HG03460 (cell line): ENCODE measurements around the gene CHMP1A.
A peak's percentile ranks its signal among the peaks of the same experiment; 100 is the strongest.
"Not testable (repeated sequence)": the region's sequence is repeated elsewhere in the genome, so short reads cannot be mapped to it uniquely, and the experiment has no call there.

ENCODE experiments used
- ATAC-seq: cut with Tn5 transposase; IDR thresholded peaks from one replicate; pipeline ENCODE4 v1.9.1; 2021; ENCODE audit not compliant: unreplicated experiment

CHMP1A gene

GRCh38 chr16:89661215-89661614 lies 3.7 kb upstream of the CHMP1A start:
- no peak for ATAC-seq

DNA sequence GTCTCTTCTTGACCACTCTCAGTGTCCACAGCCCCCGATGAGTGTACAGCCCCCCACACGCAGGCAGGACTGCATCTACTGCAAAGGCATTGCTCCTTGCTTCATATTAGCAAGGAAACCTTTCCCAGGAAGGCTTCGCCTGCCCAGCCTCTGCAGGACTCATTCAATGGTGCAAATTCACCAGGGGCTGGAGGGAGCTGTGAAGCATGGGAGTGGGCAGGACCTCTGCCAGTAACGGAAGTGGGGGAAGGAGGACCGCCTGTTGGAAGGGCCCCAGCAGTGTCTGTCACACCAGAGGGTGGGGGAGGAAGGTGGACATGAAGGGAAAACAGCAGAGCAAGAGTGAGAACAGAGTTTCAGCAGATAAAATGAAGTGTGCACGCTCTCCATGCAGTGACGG lies 2.6 kb upstream of the CHMP1A start:
- ATAC-seq = no peak

DNA sequence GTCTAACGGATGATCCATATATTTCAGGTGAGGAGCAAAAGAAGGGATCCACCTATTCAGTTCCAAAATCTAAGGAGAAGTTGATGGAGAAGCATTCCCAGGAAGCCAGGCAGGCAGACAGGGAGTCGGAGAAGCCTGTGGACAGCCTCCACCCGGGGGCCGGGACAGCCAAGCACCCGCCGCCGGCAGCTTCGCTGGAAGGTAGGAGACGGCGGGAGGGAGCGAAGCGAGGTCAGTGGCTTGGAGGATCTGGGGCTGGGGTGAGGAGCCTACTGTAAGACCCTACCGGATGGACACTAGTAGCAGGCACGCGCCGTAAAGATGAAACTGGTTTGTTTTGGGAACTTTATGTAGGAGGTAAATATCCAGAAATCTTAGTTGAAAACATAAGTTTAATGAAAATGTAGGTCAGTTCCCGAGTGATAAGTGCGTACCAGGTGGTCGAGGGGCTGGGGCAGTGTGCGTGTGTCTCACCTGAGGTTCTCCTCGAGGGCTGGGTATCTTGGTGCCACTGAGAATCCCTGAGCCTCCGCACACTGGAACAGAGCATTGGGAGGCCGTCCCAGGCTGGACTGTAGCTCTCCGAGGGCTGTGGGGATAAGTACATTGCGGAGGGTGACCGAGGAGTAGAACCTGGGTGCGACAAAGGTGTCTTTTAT lies 842 bp upstream of the CHMP1A start:
- ATAC-seq = peak; percentile 14

DNA sequence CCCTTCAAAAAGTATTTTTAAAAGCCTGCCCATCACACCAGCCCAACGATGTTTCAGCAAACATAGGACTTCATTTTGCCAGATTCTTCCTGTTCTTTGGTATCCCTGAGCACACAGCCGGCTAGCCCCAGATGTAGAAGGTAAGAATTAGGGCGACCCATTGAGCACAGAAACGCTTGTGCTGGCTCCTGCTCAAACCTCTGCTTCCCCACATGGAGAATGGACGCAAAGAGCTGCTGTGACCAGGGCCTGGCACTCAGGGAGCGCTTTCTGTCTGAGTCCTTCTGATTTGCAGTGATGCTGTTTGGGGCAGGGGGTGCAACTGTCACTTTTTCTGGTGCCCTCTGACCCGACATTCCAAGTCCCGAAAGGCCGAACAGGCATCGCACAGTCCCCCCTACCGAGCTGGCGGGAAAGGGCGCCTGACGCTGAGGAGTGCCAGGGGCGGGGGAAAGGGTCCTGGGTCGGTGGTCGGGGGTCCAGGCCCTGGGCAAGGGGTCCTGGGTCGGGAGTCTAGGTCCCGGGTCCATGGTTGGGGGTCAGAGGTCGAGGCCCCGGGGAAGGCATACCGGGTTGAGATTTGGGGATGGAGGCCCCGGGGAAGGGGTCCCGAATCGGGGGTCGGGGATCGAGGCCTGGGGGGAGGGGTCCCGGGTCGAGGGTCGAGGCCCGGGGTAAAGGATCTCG lies 930 bp downstream of the CHMP1A start:
- no peak for ATAC-seq

DNA sequence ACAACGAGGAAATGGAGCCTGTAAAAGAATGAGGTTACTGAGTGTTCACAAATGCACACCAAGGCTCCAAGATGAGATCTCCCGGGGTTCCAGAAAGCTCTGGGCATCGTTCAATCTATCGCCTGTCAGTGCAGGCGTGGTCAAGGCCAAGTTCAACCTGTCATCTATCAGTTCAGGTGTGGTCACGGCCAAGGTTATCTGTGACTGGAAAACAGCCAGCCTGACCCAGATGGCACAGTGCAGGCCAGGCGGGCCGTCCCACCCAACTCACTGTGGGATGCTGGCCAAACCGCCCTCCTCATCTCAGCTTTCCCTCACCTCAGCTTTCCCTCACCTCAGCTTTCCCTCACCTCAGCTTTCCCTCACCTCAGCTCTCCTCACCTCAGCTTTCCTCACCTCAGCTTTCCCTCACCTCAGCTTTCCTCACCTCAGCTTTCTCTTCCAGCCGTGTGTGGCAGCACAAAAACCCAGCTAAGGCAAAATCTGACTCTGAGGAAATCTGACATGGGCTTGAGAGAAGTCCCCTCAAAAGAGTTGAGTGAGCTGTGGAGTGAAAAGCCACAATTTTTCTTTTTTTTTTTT lies 2.4 kb downstream of the CHMP1A start:
- no peak for ATAC-seq

GRCh38 chr16:89653656-89654295 lies 3.7 kb downstream of the CHMP1A start:
- no peak for ATAC-seq

DNA sequence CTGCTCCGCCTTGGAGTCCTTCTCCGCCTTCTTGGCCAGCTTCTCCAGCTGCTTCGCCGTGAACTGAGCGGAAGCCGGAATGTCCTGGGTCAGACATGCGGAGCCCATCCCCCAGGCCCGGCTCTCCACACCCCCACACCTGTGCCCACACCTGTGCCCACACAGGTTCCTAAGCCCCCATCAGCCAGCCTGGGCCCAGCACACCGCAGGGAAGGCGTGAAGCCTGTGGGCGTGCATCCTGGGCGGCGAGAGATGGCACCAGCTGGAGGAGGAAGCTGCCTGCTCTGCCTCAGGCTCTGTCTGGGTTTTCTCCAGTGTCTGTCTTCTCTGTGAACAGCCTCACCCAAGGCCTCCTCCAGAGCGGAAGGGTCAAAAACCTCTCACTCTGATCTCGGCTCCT lies 5.9 kb downstream of the CHMP1A start:
- no peak for ATAC-seq

GRCh38 chr16:89646906-89647305 lies 10.6 kb downstream of the CHMP1A start:
- no peak for ATAC-seq

DNA sequence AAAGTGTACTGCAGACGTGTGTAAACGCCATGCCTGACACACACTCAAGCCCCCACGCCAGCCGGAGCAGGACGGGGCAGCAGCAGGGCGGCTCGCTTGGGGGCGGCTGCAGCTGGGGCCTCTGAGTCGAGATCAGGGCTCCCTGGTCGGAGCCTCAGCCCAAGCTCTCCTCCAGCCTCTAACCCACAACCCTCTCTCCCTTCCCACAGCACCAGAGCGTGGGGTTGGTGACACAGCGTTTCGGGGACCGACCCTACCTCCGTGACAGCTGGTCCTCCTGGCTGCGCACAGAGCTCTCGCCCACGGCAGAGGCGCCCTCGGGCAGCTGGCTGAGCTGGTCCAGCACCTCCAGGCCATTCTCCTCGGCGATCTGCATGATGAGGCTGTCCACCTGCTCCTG lies 11.2 kb downstream of the CHMP1A start:
- no peak for ATAC-seq

DNA sequence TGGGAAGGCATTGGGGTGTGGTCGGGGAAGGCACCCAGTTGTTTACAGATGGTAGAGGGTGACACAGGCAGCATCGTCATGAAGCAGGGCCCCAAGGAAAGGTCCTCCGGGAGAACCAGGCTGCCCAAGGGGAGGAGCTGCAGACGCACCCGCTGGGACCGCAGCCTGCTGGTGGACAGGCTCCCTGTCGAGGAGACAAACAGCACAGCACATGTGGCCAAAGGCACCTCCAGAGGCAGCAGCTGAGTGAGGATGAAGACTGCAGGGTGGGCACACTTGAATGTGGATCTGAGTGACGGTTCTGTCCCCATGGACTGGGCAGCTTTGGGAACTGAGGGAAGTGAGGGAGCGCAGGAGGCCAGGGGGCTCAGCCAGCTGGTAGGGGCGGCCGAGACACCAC lies 12.4 kb downstream of the CHMP1A start:
- ATAC-seq = no peak

DNA sequence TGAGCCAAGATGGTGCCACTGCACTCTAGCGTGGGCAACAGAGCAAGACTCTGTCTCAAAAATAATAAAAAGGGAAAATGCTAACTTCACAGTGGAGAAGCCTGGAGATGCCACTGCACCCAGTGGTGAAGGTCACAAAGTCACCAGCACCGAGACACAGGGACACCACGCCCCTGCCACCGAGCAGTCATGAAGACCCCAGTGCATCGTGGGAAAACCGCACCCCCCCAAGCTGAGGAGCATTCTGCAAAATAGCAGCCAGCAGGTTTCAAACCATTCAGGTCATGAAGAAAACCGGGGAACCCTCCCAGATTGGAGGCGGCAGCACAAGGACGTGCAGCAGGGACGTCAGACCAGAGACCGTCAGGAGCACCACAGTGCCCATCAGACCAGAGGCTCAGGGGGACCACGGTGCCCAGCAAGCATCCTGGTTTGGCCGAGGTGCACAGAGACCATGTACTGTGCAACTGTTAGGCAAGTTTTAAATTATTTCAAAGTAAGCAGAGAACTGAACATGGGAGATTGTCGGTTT lies 13.7 kb downstream of the CHMP1A start:
- ATAC-seq = no peak

DNA sequence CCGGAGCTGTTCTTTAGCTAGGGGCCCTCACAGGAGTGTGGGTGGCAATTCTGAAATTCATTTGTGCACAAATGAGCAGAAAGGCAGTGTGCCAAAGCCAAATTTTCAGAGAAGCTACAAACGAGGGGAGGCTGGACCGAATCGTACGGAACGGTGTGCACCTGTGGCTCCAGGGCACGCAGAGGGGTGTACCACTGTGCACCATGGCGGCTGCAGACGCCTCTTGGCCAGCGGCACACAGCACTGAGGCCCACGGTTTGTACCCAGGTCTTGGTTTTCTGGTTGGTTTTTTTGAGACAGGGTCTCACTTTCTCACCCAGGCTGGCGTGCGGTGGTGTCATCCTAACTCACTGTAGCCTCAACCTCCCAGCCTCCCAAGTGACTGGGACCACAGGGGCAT lies 14.9 kb downstream of the CHMP1A start:
- no peak for ATAC-seq

DNA sequence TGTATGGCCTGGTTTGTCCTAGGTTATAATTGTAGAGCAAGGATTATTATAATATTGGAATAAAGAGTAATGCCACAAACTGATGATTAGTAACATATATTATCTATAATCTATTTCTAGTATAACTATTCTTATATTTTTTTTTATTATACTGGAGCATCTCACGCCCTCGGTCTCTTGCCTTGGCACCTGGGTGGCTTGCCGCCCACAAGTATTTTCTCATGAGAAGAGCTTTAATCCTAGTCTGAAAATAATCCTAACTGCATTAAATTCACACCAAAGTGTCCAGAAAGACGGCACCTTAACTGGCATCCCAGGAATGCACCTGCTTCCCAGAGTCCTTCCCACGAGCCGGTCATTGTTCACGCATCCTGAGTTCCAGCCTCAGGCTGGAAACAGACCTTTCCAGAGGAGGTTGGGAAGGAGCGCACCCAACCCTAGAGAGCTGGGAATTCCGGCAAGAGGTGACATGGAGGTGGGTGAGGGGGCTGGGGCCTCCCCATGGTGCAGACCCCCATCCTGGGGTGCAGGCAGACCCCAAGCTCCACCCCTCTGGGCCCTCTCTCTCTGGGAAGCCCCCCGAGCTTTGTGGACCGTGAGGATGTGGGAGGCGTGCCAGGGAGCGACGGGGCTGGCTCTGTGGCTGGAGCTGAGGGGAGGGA lies 15.9 kb downstream of the CHMP1A start:
- ATAC-seq = no peak

- ATAC-seq = no peak
Observed at GRCh38 chr16:89639385-89639784, 18.1 kb downstream of the CHMP1A start.

GRCh38 chr16:89638455-89638854 lies 19.1 kb downstream of the CHMP1A start:
- ATAC-seq = no peak

GRCh38 chr16:89637379-89637778 lies 20.1 kb downstream of the CHMP1A start:
- ATAC-seq = no peak

GRCh38 chr16:89636663-89637062 lies 20.8 kb downstream of the CHMP1A start:
- ATAC-seq = no peak

DNA sequence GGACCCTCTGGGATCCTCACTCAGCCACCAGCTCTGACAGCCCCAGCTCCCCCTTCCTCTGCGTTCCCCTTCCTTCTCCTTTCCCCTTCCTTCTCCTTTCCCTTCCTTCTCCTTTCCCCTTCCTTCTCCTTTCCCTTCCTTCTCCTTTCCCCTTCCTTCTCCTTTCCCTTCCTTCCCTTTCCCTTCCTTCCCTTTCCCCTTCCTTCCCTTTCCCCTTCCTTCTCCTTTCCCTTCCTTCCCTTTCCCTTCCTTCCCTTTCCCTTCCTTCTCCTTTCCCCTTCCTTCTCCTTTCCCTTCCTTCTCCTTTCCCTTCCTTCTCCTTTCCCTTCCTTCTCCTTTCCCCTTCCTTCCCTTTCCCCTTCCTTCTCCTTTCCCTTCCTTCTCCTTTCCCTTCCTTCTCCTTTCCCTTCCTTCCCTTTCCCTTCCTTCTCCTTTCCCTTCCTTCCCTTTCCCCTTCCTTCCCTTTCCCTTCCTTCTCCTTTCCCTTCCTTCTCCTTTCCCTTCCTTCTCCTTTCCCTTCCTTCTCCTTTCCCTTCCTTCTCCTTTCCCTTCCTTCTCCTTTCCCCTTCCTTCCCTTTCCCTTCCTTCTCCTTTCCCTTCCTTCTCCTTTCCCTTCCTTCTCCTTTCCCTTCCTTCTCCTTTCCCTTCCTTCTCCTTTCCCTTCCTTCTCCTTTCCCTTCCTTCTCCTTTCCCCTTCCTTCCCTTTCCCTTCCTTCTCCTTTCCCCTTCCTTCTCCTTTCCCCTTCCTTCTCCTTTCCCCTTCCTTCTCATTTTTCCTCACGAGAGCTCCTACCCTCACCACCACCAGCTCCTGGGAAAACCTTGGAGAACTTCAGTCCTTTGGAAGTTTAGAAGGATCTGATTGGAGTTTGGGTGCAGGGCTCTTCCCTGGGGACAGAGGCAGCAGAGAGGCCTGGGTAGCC lies 22.8 kb downstream of the CHMP1A start:
- not testable (repeated sequence) for ATAC-seq

DNA sequence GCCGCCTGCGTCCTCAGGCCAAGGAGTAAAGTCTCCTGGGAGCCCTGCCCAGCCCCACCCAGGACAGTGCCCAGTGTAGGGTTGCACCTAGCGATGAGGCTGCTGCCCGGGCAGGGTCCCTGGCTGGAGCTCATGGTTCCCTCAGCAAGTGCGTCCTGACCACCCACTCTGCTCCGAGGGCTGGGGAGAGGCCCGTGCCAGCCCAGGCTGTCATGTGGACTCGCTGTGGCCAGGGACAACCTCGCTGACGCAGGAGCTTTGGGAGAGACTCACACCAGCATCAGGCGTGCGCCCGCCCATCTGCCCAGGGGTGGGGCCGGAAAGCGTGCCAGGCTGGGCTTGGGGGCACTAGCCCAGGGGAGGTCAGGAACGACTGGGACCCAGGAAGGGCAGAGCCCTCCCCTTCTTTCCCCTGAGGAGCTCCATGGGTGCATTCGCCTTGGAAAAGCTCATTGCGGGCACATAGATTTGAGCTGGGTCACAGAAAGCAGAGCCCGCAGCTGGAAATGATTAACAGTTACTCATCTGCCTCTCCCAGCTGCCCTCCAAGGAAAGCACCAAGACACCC lies 24.4 kb downstream of the CHMP1A start:
- no peak for ATAC-seq
